ENCODE measurements around the gene POLD1.

The POLD1 gene

DNA sequence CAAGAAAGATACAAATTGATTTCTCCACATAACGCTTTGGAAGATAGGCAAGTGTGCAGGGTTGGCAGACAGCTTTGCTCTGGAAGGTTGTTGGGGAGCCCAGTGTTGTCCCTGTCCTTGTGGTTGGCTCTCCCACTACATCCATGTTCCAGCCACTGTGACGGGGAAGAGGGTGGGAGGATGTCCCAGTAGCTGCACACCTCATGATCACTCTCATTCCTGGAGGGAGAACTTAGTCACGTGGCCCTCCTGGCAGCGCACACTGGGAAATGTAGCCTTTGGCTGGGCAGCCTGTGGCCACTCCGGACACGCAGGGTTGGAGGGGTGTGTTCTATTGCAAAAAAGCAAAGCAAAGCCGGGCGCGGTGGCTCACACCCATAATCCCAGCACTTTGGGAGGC, 9.9 kb downstream of the POLD1 start:
- no peak for TF ChIP-seq EZH2phosphoT487 (IDR thresholded peaks at IDR 0.05; ENCODE audit: borderline replicate concordance, low read length)
- no peak overlapping the region for H3K4me3 ChIP-seq (ENCODE audit: low read length)
- 0 out of 2 replicates have a peak, but pooled peaks cover 2% of the 10 kb centered on the region for H3F3A ChIP-seq (ENCODE audit: control insufficient read depth, insufficient read depth)
- H3K27ac ChIP-seq (ENCODE audit: low read depth, low read length) = no peak overlapping the region
- H3K36me3 ChIP-seq (ENCODE audit: control insufficient read depth, low read length) = peaks cover 56% of the 10 kb centered on the region
- no peaks in the 10 kb centered on the region for H3K27me3 ChIP-seq (ENCODE audit: control insufficient read depth, low read length)
- H3K4me2 ChIP-seq (ENCODE audit: low read length) = no peak overlapping the region
- H4K20me1 ChIP-seq (ENCODE audit: control insufficient read depth, insufficient read depth, low read depth, low read length) = peaks cover 6% of the 10 kb centered on the region
- no peaks in the 10 kb centered on the region for H3K9me3 ChIP-seq (ENCODE audit: control insufficient read depth, insufficient read depth, low read length)
- no peaks in the 10 kb centered on the region for H3K9me2 ChIP-seq (replicated peaks; ENCODE audit: control insufficient read depth, low read length)
- peaks cover 91% of the 10 kb centered on the region for H3K79me2 ChIP-seq (ENCODE audit: control insufficient read depth, low read length)
- no peaks in the 10 kb centered on the region for H3K4me1 ChIP-seq (ENCODE audit: control insufficient read depth, low read length)

DNA sequence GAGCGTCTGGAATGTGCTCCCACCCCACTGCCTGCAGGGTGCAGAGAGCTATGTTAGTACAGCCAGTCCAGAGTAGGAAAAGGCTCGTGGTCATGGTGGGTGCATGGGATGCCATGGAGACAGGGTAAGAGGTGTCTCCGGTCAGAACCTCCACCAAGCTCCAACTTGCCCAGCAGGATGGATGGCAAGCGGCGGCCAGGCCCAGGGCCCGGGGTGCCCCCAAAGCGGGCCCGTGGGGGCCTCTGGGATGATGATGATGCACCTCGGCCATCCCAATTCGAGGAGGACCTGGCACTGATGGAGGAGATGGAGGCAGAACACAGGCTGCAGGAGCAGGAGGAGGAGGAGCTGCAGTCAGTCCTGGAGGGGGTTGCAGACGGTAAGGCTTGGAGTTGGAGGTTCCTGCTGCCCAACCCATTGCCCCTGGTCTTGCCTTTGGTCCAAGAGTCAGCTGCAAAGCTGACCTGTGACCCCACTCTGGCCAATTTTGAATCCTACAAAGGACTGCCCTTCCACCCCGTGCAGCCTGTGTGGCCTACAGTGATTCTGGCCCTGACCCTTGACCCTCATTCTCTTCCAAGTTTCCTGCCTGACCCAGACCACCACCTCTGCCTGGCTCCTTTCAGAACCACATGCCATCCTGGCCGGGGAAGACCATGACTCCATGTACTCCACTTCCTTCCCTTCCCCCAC, 14.7 kb downstream of the POLD1 start:
- H3K4me3 ChIP-seq (ENCODE audit: low read length) = no peak overlapping the region
- H3F3A ChIP-seq (ENCODE audit: control insufficient read depth, insufficient read depth) = 0 out of 2 replicates have a peak, but pooled peaks cover 2% of the 10 kb centered on the region
- H3K4me2 ChIP-seq (ENCODE audit: low read length) = no peak overlapping the region
- peaks cover 55% of the 10 kb centered on the region for H3K36me3 ChIP-seq (ENCODE audit: control insufficient read depth, low read length)
- peaks cover 4% of the 10 kb centered on the region; the same call in 1 of the 2 replicates for H4K20me1 ChIP-seq (ENCODE audit: control insufficient read depth, insufficient read depth, low read depth, low read length)
- no peak for TF ChIP-seq EZH2phosphoT487 (IDR thresholded peaks at IDR 0.05; ENCODE audit: borderline replicate concordance, low read length)
- TF ChIP-seq, protein P1, sequence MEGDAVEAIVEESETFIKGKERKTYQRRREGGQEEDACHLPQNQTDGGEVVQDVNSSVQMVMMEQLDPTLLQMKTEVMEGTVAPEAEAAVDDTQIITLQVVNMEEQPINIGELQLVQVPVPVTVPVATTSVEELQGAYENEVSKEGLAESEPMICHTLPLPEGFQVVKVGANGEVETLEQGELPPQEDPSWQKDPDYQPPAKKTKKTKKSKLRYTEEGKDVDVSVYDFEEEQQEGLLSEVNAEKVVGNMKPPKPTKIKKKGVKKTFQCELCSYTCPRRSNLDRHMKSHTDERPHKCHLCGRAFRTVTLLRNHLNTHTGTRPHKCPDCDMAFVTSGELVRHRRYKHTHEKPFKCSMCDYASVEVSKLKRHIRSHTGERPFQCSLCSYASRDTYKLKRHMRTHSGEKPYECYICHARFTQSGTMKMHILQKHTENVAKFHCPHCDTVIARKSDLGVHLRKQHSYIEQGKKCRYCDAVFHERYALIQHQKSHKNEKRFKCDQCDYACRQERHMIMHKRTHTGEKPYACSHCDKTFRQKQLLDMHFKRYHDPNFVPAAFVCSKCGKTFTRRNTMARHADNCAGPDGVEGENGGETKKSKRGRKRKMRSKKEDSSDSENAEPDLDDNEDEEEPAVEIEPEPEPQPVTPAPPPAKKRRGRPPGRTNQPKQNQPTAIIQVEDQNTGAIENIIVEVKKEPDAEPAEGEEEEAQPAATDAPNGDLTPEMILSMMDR (IDR thresholded peaks at IDR 0.05; ENCODE audit: low read depth, low read length, poor library complexity, severe bottlenecking) = no peak
- H3K27me3 ChIP-seq (ENCODE audit: control insufficient read depth, low read length) = no peaks in the 10 kb centered on the region
- no peaks in the 10 kb centered on the region for H3K9me2 ChIP-seq (replicated peaks; ENCODE audit: control insufficient read depth, low read length)
- H3K79me2 ChIP-seq (ENCODE audit: control insufficient read depth, low read length) = peaks cover 60% of the 10 kb centered on the region
- no peak overlapping the region for H3K27ac ChIP-seq (ENCODE audit: low read depth, low read length)
- H3K9me3 ChIP-seq (ENCODE audit: control insufficient read depth, insufficient read depth, low read length) = no peaks in the 10 kb centered on the region
- H3K4me1 ChIP-seq (ENCODE audit: control insufficient read depth, low read length) = no peaks in the 10 kb centered on the region

DNA sequence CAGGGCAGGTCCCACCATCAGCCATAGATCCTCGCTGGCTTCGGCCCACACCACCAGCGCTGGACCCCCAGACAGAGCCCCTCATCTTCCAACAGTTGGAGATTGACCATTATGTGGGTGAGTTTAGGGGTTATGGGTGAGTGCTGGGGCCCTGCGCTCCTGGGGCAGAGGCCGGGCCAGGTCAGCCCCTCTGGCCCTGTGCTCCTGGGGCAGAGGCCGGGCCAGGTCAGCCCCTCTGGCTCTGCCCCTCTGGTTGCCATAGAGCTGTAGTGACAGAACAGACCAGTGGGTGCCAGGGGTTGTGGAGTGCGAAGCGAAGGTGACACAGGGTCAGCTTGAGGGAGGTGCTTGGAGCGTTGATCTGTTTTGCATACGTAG, 15.2 kb downstream of the POLD1 start:
- H3K9me3 ChIP-seq (ENCODE audit: control insufficient read depth, insufficient read depth, low read length) = no peaks in the 10 kb centered on the region
- no peak for TF ChIP-seq EZH2phosphoT487 (IDR thresholded peaks at IDR 0.05; ENCODE audit: borderline replicate concordance, low read length)
- TF ChIP-seq, protein P1 (IDR thresholded peaks at IDR 0.05; ENCODE audit: low read depth, low read length, poor library complexity, severe bottlenecking) = no peak
- H3K27me3 ChIP-seq (ENCODE audit: control insufficient read depth, low read length) = no peaks in the 10 kb centered on the region
- no peaks in the 10 kb centered on the region for H3K4me1 ChIP-seq (ENCODE audit: control insufficient read depth, low read length)
- no peak overlapping the region for H3K4me3 ChIP-seq (ENCODE audit: low read length)
- H3K9me2 ChIP-seq (replicated peaks; ENCODE audit: control insufficient read depth, low read length) = no peaks in the 10 kb centered on the region
- H3F3A ChIP-seq (ENCODE audit: control insufficient read depth, insufficient read depth) = 0 out of 2 replicates have a peak, but pooled peaks cover 2% of the 10 kb centered on the region
- peaks cover 4% of the 10 kb centered on the region; the same call in 1 of the 2 replicates for H4K20me1 ChIP-seq (ENCODE audit: control insufficient read depth, insufficient read depth, low read depth, low read length)
- H3K27ac ChIP-seq (ENCODE audit: low read depth, low read length) = no peak overlapping the region
- peaks cover 53% of the 10 kb centered on the region for H3K36me3 ChIP-seq (ENCODE audit: control insufficient read depth, low read length)
- H3K4me2 ChIP-seq (ENCODE audit: low read length) = no peak overlapping the region
- H3K79me2 ChIP-seq (ENCODE audit: control insufficient read depth, low read length) = peaks cover 55% of the 10 kb centered on the region
